Esophagus squamous epithelium (tissue), 4 donors: Measurements from ENCODE around the gene POLA1.

Experiments
- CTCF ChIP-seq, 6 experiments: fragments of 450-650 bp in 4 of 6; fragments of 200-600 bp in 2 of 6; sonication (generic) in 2 of 6; IDR thresholded peaks; one replicate each; pipeline ENCODE4 v1.5.1; 2016 to 2019; ENCODE audit warnings: antibody characterized with exemption in 6 of 6, mild to moderate bottlenecking in 4 of 6, moderate library complexity in 4 of 6
- POLR2A ChIP-seq, 4 donors: fragments of 450-650 bp; IDR thresholded peaks; one replicate each; pipeline ENCODE4 v1.6.1; 2017; ENCODE audit warnings: antibody characterized with exemption in 4 of 4, mild to moderate bottlenecking in 4 of 4, moderate library complexity in 3 of 4

GRCh38 chrX:24982306-24982965 is 288.7 kb downstream of the POLA1 start:
- TF ChIP-seq CTCF (IDR thresholded peaks at IDR 0.05), result no peak
- TF ChIP-seq POLR2A (IDR thresholded peaks at IDR 0.05), result no peak
